ENCODE measurements around the gene NNT. TPM values are rescaled to one million over a fixed set of nuclear protein-coding genes. Genes with fewer than 3 reads are reported as not detected.
A peak's percentile ranks its signal among the peaks of the same experiment; 100 is the strongest.
"Not testable (repeated sequence)": the region's sequence is repeated elsewhere in the genome, so short reads cannot be mapped to it uniquely, and the experiment has no call there.

NNT gene
- total RNA-seq, 1 experiment from 2014 or later = 42.8 TPM

GRCh38 chr5:43582082-43583005, 20.6 kb upstream of the NNT start:
- no peak for DNase-seq (ENCODE audit: low spot score)

GRCh38 chr5:43583724-43584123, 19.3 kb upstream of the NNT start:
- no peak for DNase-seq (ENCODE audit: low spot score)

GRCh38 chr5:43584166-43584699, 18.7 kb upstream of the NNT start:
- DNase-seq (ENCODE audit: low spot score) = no peak

- no peak for DNase-seq (ENCODE audit: low spot score)
Observed at GRCh38 chr5:43588842-43589241, 14.1 kb upstream of the NNT start.

- no peak for DNase-seq (ENCODE audit: low spot score)
Observed at GRCh38 chr5:43589310-43589709, 13.7 kb upstream of the NNT start.

GRCh38 chr5:43590700-43591099, 12.3 kb upstream of the NNT start:
- no peak for DNase-seq (ENCODE audit: low spot score)

- DNase-seq (ENCODE audit: low spot score) = no peak
Observed at GRCh38 chr5:43592363-43592762, 10.6 kb upstream of the NNT start.

GRCh38 chr5:43598927-43599326, 4.1 kb upstream of the NNT start:
- not testable (repeated sequence) for DNase-seq (ENCODE audit: low spot score)

- DNase-seq (ENCODE audit: low spot score) = peak; percentile 66
Observed at GRCh38 chr5:43601454-43602260, 1.3 kb upstream of the NNT start.

- DNase-seq (ENCODE audit: low spot score) = no peak
Observed at GRCh38 chr5:43603344-43604217, 601 bp downstream of the NNT start.

- no peak for DNase-seq (ENCODE audit: low spot score)
Observed at GRCh38 chr5:43604699-43605098, 1.7 kb downstream of the NNT start.

GRCh38 chr5:43606351-43606750, 3.4 kb downstream of the NNT start:
- DNase-seq (ENCODE audit: low spot score) = no peak

- no peak for DNase-seq (ENCODE audit: low spot score)
Observed at GRCh38 chr5:43608406-43608805, 5.4 kb downstream of the NNT start.

- no peak for DNase-seq (ENCODE audit: low spot score)
Observed at GRCh38 chr5:43609752-43610151, 6.8 kb downstream of the NNT start.

GRCh38 chr5:43613370-43613769, 10.4 kb downstream of the NNT start:
- DNase-seq (ENCODE audit: low spot score) = no peak

- no peak for DNase-seq (ENCODE audit: low spot score)
Observed at GRCh38 chr5:43615445-43616184, 12.6 kb downstream of the NNT start.

GRCh38 chr5:43616535-43616934, 13.6 kb downstream of the NNT start:
- DNase-seq (ENCODE audit: low spot score) = no peak

GRCh38 chr5:43619380-43619779, 16.4 kb downstream of the NNT start:
- DNase-seq (ENCODE audit: low spot score) = no peak

- no peak for DNase-seq (ENCODE audit: low spot score)
Observed at GRCh38 chr5:43619911-43620310, 16.9 kb downstream of the NNT start.

- DNase-seq (ENCODE audit: low spot score) = no peak
Observed at GRCh38 chr5:43620944-43621505, 18.0 kb downstream of the NNT start.

- no peak for DNase-seq (ENCODE audit: low spot score)
Observed at GRCh38 chr5:43622074-43622473, 19.1 kb downstream of the NNT start.

Measured in A172 (cell line).